IMR-90 (cell line): ENCODE results near the gene RPP40. TPM values are rescaled to one million over a fixed set of nuclear protein-coding genes. Genes with fewer than 3 reads are reported as not detected.

Source experiments
- ATAC-seq: fragments of 200-7000 bp; cut with Tn5 transposase; 2 replicates; pipeline ENCODE4 v1.9.1; 2020; ENCODE audit warnings: low read depth, mild to moderate bottlenecking, moderate library complexity
- BruUV-seq: library from RNA; stranded (reverse); fragments of 400-500 nt; replicated peaks from 2 replicates; lab custom pipeline; 2021; lab: Mats Ljungman, UMichigan
- CTCF ChIA-PET: fragments of 300-600 bp; formaldehyde crosslinking; extraction: SDS; loops from one replicate; lab custom pipeline; 2021; ENCODE audit warnings: antibody characterized with exemption; lab: Yijun Ruan, JAX
- POLR2A ChIA-PET: fragments of 300-600 bp; sonication (Branson Sonifier 250); formaldehyde crosslinking; loops from one replicate; lab custom pipeline; 2022; ENCODE audit warnings: antibody characterized with exemption; ENCODE audit not compliant: unreplicated experiment; lab: Charles Lee
- DNase-seq: peaks from one replicate; pipeline ENCODE4 v3.0.0; 2013
- H2AFZ ChIP-seq: replicated peaks from 2 replicates; pipeline ENCODE3; 2013; ENCODE audit warnings: low read length, mild to moderate bottlenecking; ENCODE audit not compliant: poor library complexity
- H2AK5ac ChIP-seq: 2 replicates; pipeline ENCODE4 v1.6.1; 2013; ENCODE audit warnings: low read depth, low read length, inconsistent platforms
- H2AK9ac ChIP-seq: replicated peaks from 2 replicates; pipeline ENCODE3; 2013; ENCODE audit warnings: mild to moderate bottlenecking, low read depth, low read length, moderate library complexity; ENCODE audit not compliant: poor library complexity
- H2BK120ac ChIP-seq: 2 replicates; pipeline ENCODE4 v1.6.1; 2013; ENCODE audit warnings: low read depth, low read length, inconsistent platforms
- H2BK15ac ChIP-seq: 3 replicates; pipeline ENCODE4 v1.6.1; 2013; ENCODE audit warnings: low read depth, low read length, inconsistent platforms
- H2BK20ac ChIP-seq: 2 replicates; pipeline ENCODE4 v1.6.1; 2013; ENCODE audit warnings: low read depth, mild to moderate bottlenecking, inconsistent platforms, low read length, moderate library complexity
- H2BK5ac ChIP-seq: 2 replicates; pipeline ENCODE4 v1.6.1; 2013; ENCODE audit warnings: mild to moderate bottlenecking, low read depth, low read length, inconsistent platforms; ENCODE audit not compliant: poor library complexity, severe bottlenecking
- H3K14ac ChIP-seq: replicated peaks from 2 replicates; pipeline ENCODE4 v1.6.1; 2013; ENCODE audit warnings: low read depth, low read length, inconsistent platforms
- H3K18ac ChIP-seq: 2 replicates; pipeline ENCODE4 v1.6.1; 2013; ENCODE audit warnings: low read depth, low read length, control low read depth
- H3K23ac ChIP-seq: 2 replicates; pipeline ENCODE4 v1.6.1; 2013; ENCODE audit warnings: low read depth, low read length, inconsistent platforms
- H3K27ac ChIP-seq: 2 replicates; pipeline ENCODE4 v1.5.1; 2013; ENCODE audit warnings: mild to moderate bottlenecking, control low read depth, low read length; ENCODE audit not compliant: insufficient read depth
- H3K27me3 ChIP-seq: 2 replicates; pipeline ENCODE4 v1.6.1; 2013; ENCODE audit warnings: low read length; ENCODE audit not compliant: control insufficient read depth, insufficient read depth
- H3K36me3 ChIP-seq: 2 replicates; pipeline ENCODE4 v1.6.1; 2013; ENCODE audit warnings: low read length, mixed read lengths; ENCODE audit not compliant: control insufficient read depth, insufficient read depth
- H3K4ac ChIP-seq: 2 replicates; pipeline ENCODE4 v1.6.1; 2013; ENCODE audit warnings: low read depth, low read length, inconsistent platforms
- H3K4me1 ChIP-seq: 2 replicates; pipeline ENCODE4 v1.6.1; 2013; ENCODE audit warnings: low read length, mixed read lengths; ENCODE audit not compliant: control insufficient read depth, insufficient read depth
- H3K4me2 ChIP-seq: 2 replicates; pipeline ENCODE4 v1.6.1; 2013; ENCODE audit warnings: low read depth, mild to moderate bottlenecking, control low read depth, low read length, moderate library complexity
- H3K4me3 ChIP-seq: 2 replicates; pipeline ENCODE4 v1.5.1; 2013; ENCODE audit warnings: low read depth, mild to moderate bottlenecking, control low read depth, low read length, moderate library complexity; ENCODE audit not compliant: insufficient read depth
- H3K56ac ChIP-seq: 2 replicates; pipeline ENCODE4 v1.6.1; 2013; ENCODE audit warnings: low read length, inconsistent platforms; ENCODE audit not compliant: insufficient read depth; ENCODE audit errors: extremely low read depth
- H3K79me1 ChIP-seq, 2 experiments: 2 replicates each; pipeline ENCODE4 v1.6.1; 2013; ENCODE audit warnings: low read length in 2 of 2, inconsistent platforms in 1 of 2, low read depth in 1 of 2
- H3K9ac ChIP-seq: 2 replicates; pipeline ENCODE4 v1.6.1; 2013; ENCODE audit warnings: low read depth, low read length, control low read depth
- H3K9me1 ChIP-seq: 2 replicates; pipeline ENCODE4 v1.6.1; 2013; ENCODE audit warnings: low read length, inconsistent platforms; ENCODE audit not compliant: insufficient read depth
- H3K9me3 ChIP-seq: 2 replicates; pipeline ENCODE4 v1.6.1; 2013; ENCODE audit warnings: low read length; ENCODE audit not compliant: control insufficient read depth, insufficient read depth
- H4K20me1 ChIP-seq: 2 replicates; pipeline ENCODE4 v1.6.1; 2013; ENCODE audit warnings: low read length, inconsistent platforms; ENCODE audit not compliant: insufficient read depth
- H4K5ac ChIP-seq: 2 replicates; pipeline ENCODE4 v1.6.1; 2013; ENCODE audit warnings: mild to moderate bottlenecking, low read depth, low read length, control low read depth
- H4K8ac ChIP-seq, 2 experiments: 2 replicates each; pipeline ENCODE4 v1.6.1; 2013; ENCODE audit warnings: low read depth in 2 of 2, low read length in 2 of 2, control low read depth in 1 of 2, inconsistent platforms in 1 of 2
- H4K91ac ChIP-seq: 2 replicates; pipeline ENCODE4 v1.6.1; 2013; ENCODE audit warnings: low read depth, low read length, inconsistent platforms; ENCODE audit not compliant: insufficient read depth
- NFE2L2 ChIP-seq: fragments of 150-350 bp; IDR thresholded peaks from 2 replicates; pipeline ENCODE4 v1.6.1; 2016; ENCODE audit warnings: low read depth, mild to moderate bottlenecking, low read length
- RFX5 ChIP-seq: IDR thresholded peaks from 2 replicates; pipeline ENCODE4 v1.8.0; 2012; ENCODE audit warnings: low read depth, mild to moderate bottlenecking, low read length, moderate library complexity
- SMC3 ChIP-seq: fragments of 150-350 bp; IDR thresholded peaks from 2 replicates; pipeline ENCODE4 v1.6.1; 2016; ENCODE audit warnings: low read depth, mild to moderate bottlenecking, antibody characterized with exemption, low read length, moderate library complexity
- USF2 ChIP-seq: fragments of 150-350 bp; IDR thresholded peaks from 2 replicates; pipeline ENCODE4 v1.6.1; 2017; ENCODE audit warnings: mild to moderate bottlenecking, antibody characterized with exemption, low read length, low read depth
- WGBS, 2 experiments: methylation state at CpG; one replicate each; pipeline versions ENCODE4 v1.1.5 to v1.1.7; 2013; ENCODE audit warnings: missing lambda C conversion rate in 2 of 2; ENCODE audit not compliant: insufficient read length in 1 of 2; ENCODE audit errors: extremely low coverage in 2 of 2; 5-methylcytosine and 5-hydroxymethylcytosine counted together
- dilution Hi-C: fragments of 300-500 bp; cut with HindIII; formaldehyde crosslinking; loops from one replicate; pipeline ENCODE4 v1.14.3; 2018; ENCODE audit warnings: low sequenced_read_pairs; ENCODE audit not compliant: unreplicated experiment
- in situ Hi-C: fragments of 300-500 bp; cut with MboI; formaldehyde crosslinking; loops from 3 replicates; pipeline ENCODE4 v1.14.3; 2019; ENCODE audit warnings: low sequenced_read_pairs, inconsistent platforms, mixed read lengths
- intact Hi-C: fragments of 100-400 bp; cut with micrococcal nuclease; formaldehyde crosslinking; loops from 2 replicates; pipeline ENCODE4 v1.10.0; 2022
- polyA plus RNA-seq, 3 experiments: library from polyadenylated mRNA; depleted of rRNA; stranded (reverse); fragments of >200 nt; gene quantifications; 2 replicates each; pipeline ENCODE4 v1.2.3, GENCODE V29; 2012; ENCODE audit warnings: low replicate concordance in 1 of 3
- total RNA-seq: library from RNA; depleted of rRNA; stranded (reverse); fragments of >200 nt; gene quantifications from 2 replicates; pipeline ENCODE4 v1.2.3, GENCODE V29; 2012

RPP40 gene
- total and polyA plus RNA-seq, 2 of the 4 experiments (the other 2 are of a cell fraction), result 8.1 to 22.2 TPM

GRCh38 chr6:4965562-4966389, 38.1 kb downstream of the RPP40 start (continued):
- TF ChIP-seq NFE2L2, result no peak

- ATAC-seq (no peak), DNase-seq (no peak)
- no peaks in the 10 kb centered on the region for H3K27me3 ChIP-seq
- H3K23ac ChIP-seq, result no peak overlapping the region
- intact Hi-C loops, result no loop called here
- TF ChIP-seq USF2 (no peak), SMC3 (no peak), RFX5 (no peak)
- dilution Hi-C loops, result no loop called here
- H3K36me3 ChIP-seq, result no peaks in the 10 kb centered on the region
- no peak overlapping the region for H3K4me3 ChIP-seq
- no peaks in the 10 kb centered on the region for H3K4me1 ChIP-seq
- POLR2A ChIA-PET, result no interaction called here
- H4K91ac ChIP-seq, result no peak overlapping the region
- no peak overlapping the region for H2BK5ac ChIP-seq
- H2AFZ ChIP-seq, result no peak overlapping the region
- H2AK9ac ChIP-seq, result no peak overlapping the region
- no peak overlapping the region for H3K18ac ChIP-seq
- no peak overlapping the region for H3K4me2 ChIP-seq
- in situ Hi-C loops, result no loop called here
- no TSS peak for BruUV-seq
- CTCF ChIA-PET, result interaction anchor here (0.7 kb wide), 1 partner anchor 698 kb away, joined by 3 read pairs; no protein-coding TSS in a partner anchor
- H4K20me1 ChIP-seq, result no peaks in the 10 kb centered on the region
- no peak overlapping the region for H4K8ac ChIP-seq
- H3K4ac ChIP-seq, result no peak overlapping the region
- no peak overlapping the region for H3K27ac ChIP-seq
- no peak overlapping the region for H2BK120ac ChIP-seq
- H3K14ac ChIP-seq, result no peak overlapping the region
- H4K5ac ChIP-seq, result no peak overlapping the region
- H3K9ac ChIP-seq, result no peak overlapping the region
- 0 out of 2 replicates have a peak, but pooled peaks cover 5% of the 10 kb centered on the region for H3K9me1 ChIP-seq
- H3K79me1 ChIP-seq, result no peaks in the 10 kb centered on the region
- H2BK15ac ChIP-seq, result no peak overlapping the region
- no peak overlapping the region for H3K56ac ChIP-seq
- no peak overlapping the region for H2BK20ac ChIP-seq
- no peak overlapping the region for H2AK5ac ChIP-seq
- WGBS, 2 experiments, result no CpG with 5 or more reads among the region's 22 CpGs
- H3K9me3 ChIP-seq, result no peaks in the 10 kb centered on the region
Observed at GRCh38 chr6:4964675-4965561, 38.9 kb downstream of the RPP40 start.
